ENCODE data around the gene OLFML3. TPM values are rescaled to one million over a fixed set of nuclear protein-coding genes. Genes with fewer than 3 reads are reported as not detected.

The OLFML3 gene
- total and polyA plus RNA-seq, 2 donors (not counting 3 experiments of a cell fraction or from before 2014, with no cell fraction given): 3.4 to 3.9 TPM

DNA sequence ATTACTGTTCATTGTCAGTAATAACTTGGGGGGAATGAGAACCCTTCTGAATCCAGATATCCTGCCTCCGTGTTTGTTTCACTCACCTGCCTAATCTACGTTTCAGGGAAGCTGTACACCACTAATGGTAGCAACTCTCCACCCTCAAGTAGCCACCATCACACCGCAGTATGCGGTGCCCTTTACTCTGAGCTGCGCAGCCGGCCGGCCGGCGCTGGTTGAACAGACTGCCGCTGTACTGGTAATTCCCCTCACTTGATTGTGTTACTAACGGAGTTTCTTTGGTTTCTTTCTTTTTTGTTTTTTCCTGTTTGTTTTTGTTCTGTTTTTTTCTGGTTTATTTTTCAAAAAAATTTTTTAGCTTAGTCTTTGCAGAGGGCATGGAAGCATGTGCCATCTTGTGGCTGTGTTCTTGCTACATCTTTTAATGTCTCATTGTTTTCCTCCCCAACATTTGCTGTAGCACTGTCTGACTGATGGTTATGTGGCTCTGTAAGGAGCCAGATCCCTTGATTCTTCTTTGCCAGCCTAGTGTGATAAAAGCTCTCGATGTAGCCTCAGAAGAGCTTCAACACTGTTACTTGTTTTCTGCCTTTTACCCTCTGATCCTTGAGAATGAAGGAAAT lies 15.9 kb upstream of the OLFML3 start:
- Histone ChIP-seq H3K9me3 (replicated peaks; ENCODE audit: control insufficient read depth, insufficient read depth, low read length) (no peaks in the 10 kb centered on the region), H4K20me1 (replicated peaks; ENCODE audit: control insufficient read depth, extremely low read depth, insufficient read depth, low read length) (no peaks in the 10 kb centered on the region), H3K4me3 (replicated peaks in 1 of 3; ENCODE audit: insufficient read depth in 1 of 3, low read depth in 1 of 3, low read length in 3 of 3) (no peak overlapping the region), H2AFZ (ENCODE audit: low read depth, low read length) (no peak overlapping the region), H3K27ac (ENCODE audit: insufficient read depth, low read depth, low read length) (no peak overlapping the region), H3K4me2 (ENCODE audit: insufficient read depth, low read length) (no peak overlapping the region), H3K79me2 (ENCODE audit: control insufficient read depth, insufficient read depth, low read length) (no peaks in the 10 kb centered on the region), H3K27me3 (ENCODE audit: control insufficient read depth in 2 of 2, insufficient read depth in 2 of 2, low read length in 2 of 2) (no peaks in the 10 kb centered on the region), H3K9ac (replicated peaks; ENCODE audit: extremely low read depth, insufficient read depth, low read length) (no peak overlapping the region), H3K4me1 (ENCODE audit: control insufficient read depth, extremely low read depth, insufficient read depth, low read length) (no peaks in the 10 kb centered on the region), H3K9me1 (replicated peaks; ENCODE audit: control insufficient read depth, extremely low read depth, insufficient read depth, low read length) (no peaks in the 10 kb centered on the region), H3K36me3 (ENCODE audit: control insufficient read depth in 2 of 2, extremely low read depth in 1 of 2, insufficient read depth in 2 of 2, low read length in 2 of 2) (peaks cover 10 to 12% of the 10 kb centered on the region in 2 experiments)
- no TSS peak for BruUV-seq (replicated peaks)
- POLR2A ChIA-PET: no interaction called here
- CTCF ChIA-PET: interaction anchor here (0.6 to 3.1 kb wide), 12 partner anchors 11 to 824 kb away, joined by 3 to 36 read pairs (median 4); partner anchors contain the start of genes AP4B1 and HIPK1
- intact Hi-C loops (cut with micrococcal nuclease) (loop anchor here (5.0 kb wide), 1 partner anchor 126 kb away; no protein-coding TSS in a partner anchor), dilution Hi-C loops (cut with MboI; ENCODE audit: extremely low pct_ligation_motif_present, low sequenced_read_pairs) (no loop called here)
- no peak for DNase-seq (ENCODE audit: low read depth, low spot score)
- FAIRE-seq: no peak
- TF ChIP-seq GATA2 (IDR thresholded peaks at IDR 0.05; ENCODE audit: insufficient read depth, insufficient read length, low read depth, low read length): no peak
- no peak for TF ChIP-seq JUN (IDR thresholded peaks at IDR 0.05; ENCODE audit: borderline replicate concordance, insufficient read depth, insufficient read length, low read depth)
- no peak for TF ChIP-seq MYC (IDR thresholded peaks at IDR 0.05; ENCODE audit: low read depth, low read length)
- no peak for TF ChIP-seq FOS (IDR thresholded peaks at IDR 0.05; ENCODE audit: borderline replicate concordance, insufficient read depth, low read length)
- no peak for TF ChIP-seq POLR2A (IDR thresholded peaks at IDR 0.05; ENCODE audit: low read depth, low read length)
- TF ChIP-seq EZH2 (IDR thresholded peaks at IDR 0.05; ENCODE audit: borderline replicate concordance, low read depth, low read length, severe bottlenecking): no peak
- TF ChIP-seq POLR2AphosphoS5 (IDR thresholded peaks at IDR 0.05; ENCODE audit: insufficient read depth, low read depth, low read length): no peak
- TF ChIP-seq, protein P1, sequence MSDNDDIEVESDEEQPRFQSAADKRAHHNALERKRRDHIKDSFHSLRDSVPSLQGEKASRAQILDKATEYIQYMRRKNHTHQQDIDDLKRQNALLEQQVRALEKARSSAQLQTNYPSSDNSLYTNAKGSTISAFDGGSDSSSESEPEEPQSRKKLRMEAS (IDR thresholded peaks at IDR 0.05; ENCODE audit: insufficient read depth, insufficient read length): no peak
- TF ChIP-seq, protein P2, sequence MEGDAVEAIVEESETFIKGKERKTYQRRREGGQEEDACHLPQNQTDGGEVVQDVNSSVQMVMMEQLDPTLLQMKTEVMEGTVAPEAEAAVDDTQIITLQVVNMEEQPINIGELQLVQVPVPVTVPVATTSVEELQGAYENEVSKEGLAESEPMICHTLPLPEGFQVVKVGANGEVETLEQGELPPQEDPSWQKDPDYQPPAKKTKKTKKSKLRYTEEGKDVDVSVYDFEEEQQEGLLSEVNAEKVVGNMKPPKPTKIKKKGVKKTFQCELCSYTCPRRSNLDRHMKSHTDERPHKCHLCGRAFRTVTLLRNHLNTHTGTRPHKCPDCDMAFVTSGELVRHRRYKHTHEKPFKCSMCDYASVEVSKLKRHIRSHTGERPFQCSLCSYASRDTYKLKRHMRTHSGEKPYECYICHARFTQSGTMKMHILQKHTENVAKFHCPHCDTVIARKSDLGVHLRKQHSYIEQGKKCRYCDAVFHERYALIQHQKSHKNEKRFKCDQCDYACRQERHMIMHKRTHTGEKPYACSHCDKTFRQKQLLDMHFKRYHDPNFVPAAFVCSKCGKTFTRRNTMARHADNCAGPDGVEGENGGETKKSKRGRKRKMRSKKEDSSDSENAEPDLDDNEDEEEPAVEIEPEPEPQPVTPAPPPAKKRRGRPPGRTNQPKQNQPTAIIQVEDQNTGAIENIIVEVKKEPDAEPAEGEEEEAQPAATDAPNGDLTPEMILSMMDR (IDR thresholded peaks at IDR 0.05; ENCODE audit: extremely low read depth in 1 of 2, insufficient read depth in 1 of 2, low read depth in 1 of 2, low read length in 2 of 2): no peak
